ENCODE measurements around the gene BIN1.

BIN1 gene

GRCh38 chr2:127080938-127081755 is 25.8 kb downstream of the BIN1 start:
- peak overlapping the region; percentile 89 for H3K27ac Mint-ChIP-seq
- no peaks in the 10 kb centered on the region for H3K9me3 Mint-ChIP-seq
- H3K36me3 Mint-ChIP-seq: peaks cover 6% of the 10 kb centered on the region
- H3K27me3 Mint-ChIP-seq: no peaks in the 10 kb centered on the region
- peaks cover 96% of the 10 kb centered on the region for H3K4me1 Mint-ChIP-seq
- peak overlapping the region; percentile 87 for H3K4me3 Mint-ChIP-seq
- ATAC-seq: peak; percentile 79

GRCh38 chr2:127080226-127080937 is 26.6 kb downstream of the BIN1 start:
- ATAC-seq: peak; percentile 65
- Mint-ChIP-seq H3K4me3 (peak overlapping the region; percentile 87), H3K4me1 (peaks cover 94% of the 10 kb centered on the region), H3K27ac (peak overlapping the region; percentile 89), H3K36me3 (peaks cover 10% of the 10 kb centered on the region), H3K27me3 (no peaks in the 10 kb centered on the region), H3K9me3 (no peaks in the 10 kb centered on the region)

GRCh38 chr2:127079358-127079920 is 27.5 kb downstream of the BIN1 start:
- no peaks in the 10 kb centered on the region for H3K9me3 Mint-ChIP-seq
- no peaks in the 10 kb centered on the region for H3K27me3 Mint-ChIP-seq
- H3K4me3 Mint-ChIP-seq: peak overlapping the region; percentile 87
- ATAC-seq: no peak
- peaks cover 94% of the 10 kb centered on the region for H3K4me1 Mint-ChIP-seq
- peaks cover 10% of the 10 kb centered on the region for H3K36me3 Mint-ChIP-seq
- H3K27ac Mint-ChIP-seq: peak overlapping the region; percentile 89

- H3K27ac Mint-ChIP-seq: peak overlapping the region; percentile 89
- no peaks in the 10 kb centered on the region for H3K9me3 Mint-ChIP-seq
- H3K4me3 Mint-ChIP-seq: peak overlapping the region; percentile 42
- H3K27me3 Mint-ChIP-seq: no peaks in the 10 kb centered on the region
- no peak for ATAC-seq
- H3K36me3 Mint-ChIP-seq: peaks cover 16% of the 10 kb centered on the region
- H3K4me1 Mint-ChIP-seq: peaks cover 95% of the 10 kb centered on the region
Observed at GRCh38 chr2:127078666-127079270, 28.2 kb downstream of the BIN1 start.

GRCh38 chr2:127078028-127078427 is 28.9 kb downstream of the BIN1 start:
- no peak for ATAC-seq
- H3K27ac Mint-ChIP-seq: peak overlapping the region; percentile 89
- peaks cover 89% of the 10 kb centered on the region for H3K4me1 Mint-ChIP-seq
- no peaks in the 10 kb centered on the region for H3K27me3 Mint-ChIP-seq
- H3K36me3 Mint-ChIP-seq: peaks cover 19% of the 10 kb centered on the region
- H3K4me3 Mint-ChIP-seq: no peak overlapping the region
- no peaks in the 10 kb centered on the region for H3K9me3 Mint-ChIP-seq

GRCh38 chr2:127076924-127077323 is 30.0 kb downstream of the BIN1 start:
- Mint-ChIP-seq H3K4me1 (peaks cover 77% of the 10 kb centered on the region), H3K27me3 (no peaks in the 10 kb centered on the region), H3K9me3 (no peaks in the 10 kb centered on the region), H3K4me3 (no peak overlapping the region), H3K27ac (peak overlapping the region; percentile 89), H3K36me3 (peaks cover 21% of the 10 kb centered on the region)
- no peak for ATAC-seq

- H3K36me3 Mint-ChIP-seq: peaks cover 23% of the 10 kb centered on the region
- no peak for ATAC-seq
- H3K4me3 Mint-ChIP-seq: no peak overlapping the region
- H3K27ac Mint-ChIP-seq: peak overlapping the region; percentile 89
- no peaks in the 10 kb centered on the region for H3K9me3 Mint-ChIP-seq
- no peaks in the 10 kb centered on the region for H3K27me3 Mint-ChIP-seq
- peaks cover 73% of the 10 kb centered on the region for H3K4me1 Mint-ChIP-seq
Observed at GRCh38 chr2:127076290-127076689, 30.7 kb downstream of the BIN1 start.

GRCh38 chr2:127075821-127076220 is 31.1 kb downstream of the BIN1 start:
- Mint-ChIP-seq H3K4me1 (peaks cover 68% of the 10 kb centered on the region), H3K36me3 (peaks cover 27% of the 10 kb centered on the region), H3K9me3 (no peaks in the 10 kb centered on the region), H3K27ac (peak overlapping the region; percentile 89), H3K27me3 (no peaks in the 10 kb centered on the region), H3K4me3 (no peak overlapping the region)
- ATAC-seq: no peak

GRCh38 chr2:127074936-127075335 is 32.0 kb downstream of the BIN1 start:
- H3K36me3 Mint-ChIP-seq: peaks cover 33% of the 10 kb centered on the region
- peaks cover 64% of the 10 kb centered on the region for H3K4me1 Mint-ChIP-seq
- H3K9me3 Mint-ChIP-seq: no peaks in the 10 kb centered on the region
- no peak for ATAC-seq
- H3K4me3 Mint-ChIP-seq: no peak overlapping the region
- H3K27me3 Mint-ChIP-seq: no peaks in the 10 kb centered on the region
- H3K27ac Mint-ChIP-seq: peak overlapping the region; percentile 89

- Mint-ChIP-seq H3K27ac (peak overlapping the region; percentile 89), H3K4me3 (no peak overlapping the region), H3K4me1 (peaks cover 63% of the 10 kb centered on the region), H3K36me3 (peaks cover 38% of the 10 kb centered on the region), H3K9me3 (no peaks in the 10 kb centered on the region), H3K27me3 (no peaks in the 10 kb centered on the region)
- ATAC-seq: no peak
Observed at GRCh38 chr2:127074358-127074757, 32.6 kb downstream of the BIN1 start.

- Mint-ChIP-seq H3K9me3 (no peaks in the 10 kb centered on the region), H3K27me3 (no peaks in the 10 kb centered on the region), H3K27ac (no peak overlapping the region), H3K36me3 (peaks cover 47% of the 10 kb centered on the region), H3K4me3 (no peak overlapping the region), H3K4me1 (peaks cover 60% of the 10 kb centered on the region)
- no peak for ATAC-seq
Observed at GRCh38 chr2:127072970-127073369, 34.0 kb downstream of the BIN1 start.

- no peak for ATAC-seq
- Mint-ChIP-seq H3K27ac (peak overlapping the region; percentile 23), H3K4me3 (no peak overlapping the region), H3K27me3 (no peaks in the 10 kb centered on the region), H3K36me3 (peaks cover 50% of the 10 kb centered on the region), H3K9me3 (no peaks in the 10 kb centered on the region), H3K4me1 (peaks cover 60% of the 10 kb centered on the region)
Observed at GRCh38 chr2:127072396-127072795, 34.6 kb downstream of the BIN1 start.

- no peaks in the 10 kb centered on the region for H3K9me3 Mint-ChIP-seq
- H3K4me3 Mint-ChIP-seq: no peak overlapping the region
- no peak for ATAC-seq
- H3K27ac Mint-ChIP-seq: peak overlapping the region; percentile 23
- H3K36me3 Mint-ChIP-seq: peaks cover 51% of the 10 kb centered on the region
- H3K27me3 Mint-ChIP-seq: no peaks in the 10 kb centered on the region
- peaks cover 55% of the 10 kb centered on the region for H3K4me1 Mint-ChIP-seq
Observed at GRCh38 chr2:127071901-127072328, 35.0 kb downstream of the BIN1 start.

- H3K4me3 Mint-ChIP-seq: no peak overlapping the region
- no peaks in the 10 kb centered on the region for H3K27me3 Mint-ChIP-seq
- H3K9me3 Mint-ChIP-seq: no peaks in the 10 kb centered on the region
- H3K27ac Mint-ChIP-seq: no peak overlapping the region
- H3K4me1 Mint-ChIP-seq: peaks cover 51% of the 10 kb centered on the region
- H3K36me3 Mint-ChIP-seq: peaks cover 49% of the 10 kb centered on the region
- no peak for ATAC-seq
Observed at GRCh38 chr2:127070221-127070620, 36.7 kb downstream of the BIN1 start.

GRCh38 chr2:127069536-127069935 is 37.4 kb downstream of the BIN1 start:
- Mint-ChIP-seq H3K4me1 (peaks cover 51% of the 10 kb centered on the region), H3K4me3 (no peak overlapping the region), H3K27me3 (no peaks in the 10 kb centered on the region), H3K27ac (peak overlapping the region; percentile 63), H3K9me3 (no peaks in the 10 kb centered on the region), H3K36me3 (peaks cover 49% of the 10 kb centered on the region)
- ATAC-seq: no peak

All from stimulated activated memory B cell treated with anti-CD40 and anti-IgM and Interleukin-4, amounts not matched to agents 10 μg/mL and 1 μg/mL and 100 μg/mL, for 72 hours (primary cell).